ENCODE data around the gene FAM20C. TPM values are rescaled to one million over a fixed set of nuclear protein-coding genes. Genes with fewer than 3 reads are reported as not detected.
"Not testable (repeated sequence)": the region's sequence is repeated elsewhere in the genome, so short reads cannot be mapped to it uniquely, and the experiment has no call there.

The FAM20C gene
- total RNA-seq, 1 experiment from 2014 or later: 34.0 TPM

GRCh38 chr7:205115-206010 is 13.0 kb downstream of the FAM20C start:
- CTCF ChIA-PET: no interaction called here
- Histone ChIP-seq H3K9me3 (no peaks in the 10 kb centered on the region), H3K4me3 (ENCODE audit: low read depth, low read length) (no peak overlapping the region), H3K4me1 (no peaks in the 10 kb centered on the region), H3K36me3 (ENCODE audit: control insufficient read depth, insufficient read depth, low read length) (peaks cover 1% of the 10 kb centered on the region; the same call in 1 of the 2 replicates), H3K27me3 (replicated peaks; ENCODE audit: control insufficient read depth, insufficient read depth, low read length) (no peaks in the 10 kb centered on the region)
- H3K4me1 Mint-ChIP-seq (ENCODE audit: low read depth, unreplicated experiment): no peaks in the 10 kb centered on the region
- H3K27ac Mint-ChIP-seq (ENCODE audit: unreplicated experiment): peak overlapping the region; percentile 66
- POLR2A ChIA-PET: no interaction called here
- H3K4me3 Mint-ChIP-seq (ENCODE audit: unreplicated experiment): no peak overlapping the region
- no peak for TF ChIP-seq CTCF (IDR thresholded peaks at IDR 0.05; ENCODE audit: insufficient read depth in 1 of 2, low read depth in 1 of 2, low read length in 1 of 2, severe bottlenecking in 1 of 2, unreplicated experiment in 1 of 2)
- no TSS peak for BruUV-seq (replicated peaks)
- no peaks in the 10 kb centered on the region for H3K27me3 Mint-ChIP-seq (ENCODE audit: insufficient read depth, unreplicated experiment)
- intact Hi-C loops (cut with micrococcal nuclease; ENCODE audit: unreplicated experiment): no loop called here
- H3K9me3 Mint-ChIP-seq (ENCODE audit: unreplicated experiment): no peaks in the 10 kb centered on the region
- DNase-seq: no peak
- H3K36me3 Mint-ChIP-seq (ENCODE audit: insufficient read depth, unreplicated experiment): peaks cover 47% of the 10 kb centered on the region

GRCh38 chr7:206351-206750 is 14.0 kb downstream of the FAM20C start:
- H3K36me3 ChIP-seq (ENCODE audit: control insufficient read depth, insufficient read depth, low read length); DNase-seq; POLR2A ChIA-PET; BruUV-seq (replicated peaks); H3K4me1 ChIP-seq; H3K9me3 Mint-ChIP-seq (ENCODE audit: unreplicated experiment); intact Hi-C loops (cut with micrococcal nuclease; ENCODE audit: unreplicated experiment); H3K4me3 ChIP-seq (ENCODE audit: low read depth, low read length); H3K9me3 ChIP-seq; H3K4me1 Mint-ChIP-seq (ENCODE audit: low read depth, unreplicated experiment); H3K27me3 ChIP-seq (replicated peaks; ENCODE audit: control insufficient read depth, insufficient read depth, low read length); H3K4me3 Mint-ChIP-seq (ENCODE audit: unreplicated experiment); CTCF ChIA-PET; H3K27me3 Mint-ChIP-seq (ENCODE audit: insufficient read depth, unreplicated experiment): not testable (repeated sequence)
- peak overlapping the region; percentile 66 for H3K27ac Mint-ChIP-seq (ENCODE audit: unreplicated experiment)
- H3K36me3 Mint-ChIP-seq (ENCODE audit: insufficient read depth, unreplicated experiment): peaks cover 47% of the 10 kb centered on the region

GRCh38 chr7:207418-208129 is 15.2 kb downstream of the FAM20C start:
- intact Hi-C loops (cut with micrococcal nuclease; ENCODE audit: unreplicated experiment): no loop called here
- H3K9me3 ChIP-seq: no peaks in the 10 kb centered on the region
- H3K27ac Mint-ChIP-seq (ENCODE audit: unreplicated experiment): peak overlapping the region; percentile 27
- no peaks in the 10 kb centered on the region for H3K4me1 Mint-ChIP-seq (ENCODE audit: low read depth, unreplicated experiment)
- peaks cover 1% of the 10 kb centered on the region; the same call in 1 of the 2 replicates for H3K36me3 ChIP-seq (ENCODE audit: control insufficient read depth, insufficient read depth, low read length)
- BruUV-seq (replicated peaks): no TSS peak
- POLR2A ChIA-PET: no interaction called here
- CTCF ChIA-PET: interaction anchor here (0.6 kb wide), 1 partner anchor 15 kb away, joined by 3 read pairs; the partner anchor contains the start of gene FAM20C
- no peaks in the 10 kb centered on the region for H3K9me3 Mint-ChIP-seq (ENCODE audit: unreplicated experiment)
- no peak overlapping the region for H3K4me3 ChIP-seq (ENCODE audit: low read depth, low read length)
- peak in 1 of 2 experiments; percentile 32 for TF ChIP-seq CTCF (IDR thresholded peaks at IDR 0.05; ENCODE audit: insufficient read depth in 1 of 2, low read depth in 1 of 2, low read length in 1 of 2, severe bottlenecking in 1 of 2, unreplicated experiment in 1 of 2)
- H3K4me3 Mint-ChIP-seq (ENCODE audit: unreplicated experiment): no peak overlapping the region
- no peaks in the 10 kb centered on the region for H3K27me3 ChIP-seq (replicated peaks; ENCODE audit: control insufficient read depth, insufficient read depth, low read length)
- H3K4me1 ChIP-seq: no peaks in the 10 kb centered on the region
- H3K27me3 Mint-ChIP-seq (ENCODE audit: insufficient read depth, unreplicated experiment): no peaks in the 10 kb centered on the region
- DNase-seq: no peak
- H3K36me3 Mint-ChIP-seq (ENCODE audit: insufficient read depth, unreplicated experiment): peaks cover 46% of the 10 kb centered on the region

All from Caco-2 (cell line).